Esophagus muscularis mucosa (tissue), 4 donors: ENCODE results near the gene UBE2L6. TPM values are rescaled to one million over a fixed set of nuclear protein-coding genes. Genes with fewer than 3 reads are reported as not detected.

Source experiments
- DNase-seq: peaks from one replicate; pipeline ENCODE4 v3.0.0-alpha.2; 2017; ENCODE audit errors: extremely low spot score
- H3K27ac ChIP-seq, 4 donors: fragments of 200-600 bp; sonication (generic); replicated peaks in 1 of 4; 1 replicate in 3 of 4; 2 replicates in 1 of 4; pipeline ENCODE4 v1.5.1; 2016 to 2019; ENCODE audit warnings: mild to moderate bottlenecking in 1 of 4
- H3K27me3 ChIP-seq, 4 donors: fragments of 200-600 bp; sonication (generic); one replicate each; pipeline versions ENCODE4 v1.5.1 to v1.6.0; 2016 to 2019
- H3K36me3 ChIP-seq, 4 donors: fragments of 200-600 bp; sonication (generic); one replicate each; pipeline ENCODE4 v1.5.1; 2016 to 2019
- H3K4me1 ChIP-seq, 4 donors: fragments of 200-600 bp; sonication (generic); one replicate each; pipeline ENCODE4 v1.5.1; 2016 to 2019
- H3K4me3 ChIP-seq, 4 donors: fragments of 200-600 bp; sonication (generic); 1 replicate in 2 of 4; 2 replicates in 2 of 4; pipeline ENCODE4 v1.5.1; 2016 to 2019; ENCODE audit warnings: mild to moderate bottlenecking in 4 of 4, moderate library complexity in 1 of 4
- H3K9me3 ChIP-seq, 4 donors: fragments of 200-600 bp; sonication (generic); 1 replicate in 3 of 4; 2 replicates in 1 of 4; pipeline ENCODE4 v1.5.1; 2016 to 2019
- CTCF ChIP-seq, 3 experiments: fragments of 200-600 bp in 2 of 3; fragments of 450-650 bp in 1 of 3; sonication (generic) in 2 of 3; IDR thresholded peaks; one replicate each; pipeline ENCODE4 v1.5.1; 2017 to 2019; ENCODE audit warnings: antibody characterized with exemption in 3 of 3, mild to moderate bottlenecking in 2 of 3, moderate library complexity in 1 of 3
- EP300 ChIP-seq: sonication (generic); formaldehyde crosslinking; IDR thresholded peaks from one replicate; pipeline ENCODE4 v1.6.1; 2017; ENCODE audit warnings: antibody characterized with exemption
- POLR2A ChIP-seq: fragments of 450-650 bp; IDR thresholded peaks from one replicate; pipeline ENCODE4 v1.6.1; 2017; ENCODE audit warnings: antibody characterized with exemption, moderate library complexity, mild to moderate bottlenecking, low read depth
- POLR2AphosphoS5 ChIP-seq, 2 donors: sonication (generic); formaldehyde crosslinking; IDR thresholded peaks; one replicate each; pipeline ENCODE4 v1.6.1; 2017; ENCODE audit warnings: antibody characterized with exemption in 2 of 2
- WGBS: methylation state at CpG from one replicate; pipeline ENCODE4 v1.1.5; 2018; 5-methylcytosine and 5-hydroxymethylcytosine counted together
- intact Hi-C: fragments of 100-400 bp; cut with DNase I; formaldehyde crosslinking; loops from one replicate; pipeline ENCODE4 v1.15.1; 2023
- total RNA-seq, 4 donors: library from RNA; depleted of rRNA; stranded (reverse); fragments of >200 nt; gene quantifications; one replicate each; pipeline versions ENCODE4 v1.1.0 to v1.2.1, GENCODE V29; 2016

Gene UBE2L6
- total RNA-seq, 4 donors from 2014 or later = 15.8 to 40.3 (median 32.8) TPM

DNA sequence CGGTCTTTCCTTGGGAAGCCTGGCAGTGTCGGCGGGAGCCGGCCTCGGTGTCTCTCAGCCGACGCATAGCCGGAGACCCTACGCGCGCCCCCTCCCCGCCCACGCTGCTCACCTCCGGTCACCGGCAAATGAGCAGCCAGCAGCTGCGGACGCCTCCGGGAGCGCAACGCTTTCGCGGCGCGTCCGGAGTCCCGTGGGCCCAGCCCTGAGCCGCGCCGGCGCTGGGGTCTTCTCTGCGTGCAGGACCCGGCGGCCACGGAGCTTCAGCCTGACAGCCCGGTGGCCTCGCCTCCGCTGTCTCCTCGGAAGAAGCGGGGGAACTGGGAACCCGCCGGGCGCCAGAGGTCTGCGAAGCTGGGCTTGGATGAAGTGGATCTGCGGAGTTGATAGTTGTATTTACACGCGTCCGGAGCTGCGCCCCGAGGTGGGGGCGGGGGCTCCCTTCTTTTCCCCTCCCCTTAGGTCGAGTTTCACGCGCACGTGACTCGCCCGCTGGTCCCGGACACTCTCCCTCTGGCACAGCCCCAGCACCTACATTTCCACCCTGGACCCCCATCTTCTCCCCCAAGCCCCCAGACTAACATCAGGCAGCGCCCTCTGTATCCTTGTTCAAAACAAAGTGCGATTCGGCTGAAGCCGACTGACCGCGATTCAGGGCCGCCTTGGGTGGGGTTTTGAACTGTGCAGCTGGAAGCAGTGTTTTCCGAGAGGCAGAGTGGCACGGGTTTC, 52.0 kb downstream of the UBE2L6 start, which contains the start of gene SLC43A1:
SLC43A1 (minus strand) TSS at position 371 of the 729 bp plus-strand sequence. CDS start 1,591 bp downstream, outside the sequence.
- peak within 1 kb of the TSS; percentile 82 to 98 (median 91) for H3K4me3 ChIP-seq
- H3K4me1 ChIP-seq = peaks cover 9 to 31% (median 24%) of the 10 kb centered on the region in 4 donors
- H3K36me3 ChIP-seq = peaks cover 0 to 10% (median 3%) of the 10 kb centered on the region in 4 donors
- WGBS = 0% methylated on average over 16 of the region's 66 CpGs
- DNase-seq = peak; percentile 93
- no peaks in the 10 kb centered on the region for H3K9me3 ChIP-seq
- intact Hi-C loops = no loop called here
- H3K27me3 ChIP-seq = no peaks in the 10 kb centered on the region
- TF ChIP-seq POLR2AphosphoS5 (IDR thresholded peaks at IDR 0.05) (peak; percentile 46 to 63), CTCF (IDR thresholded peaks at IDR 0.05) (no peak)
- H3K27ac ChIP-seq = peak within 1 kb of the TSS; percentile 72 to 82 (median 80)

DNA sequence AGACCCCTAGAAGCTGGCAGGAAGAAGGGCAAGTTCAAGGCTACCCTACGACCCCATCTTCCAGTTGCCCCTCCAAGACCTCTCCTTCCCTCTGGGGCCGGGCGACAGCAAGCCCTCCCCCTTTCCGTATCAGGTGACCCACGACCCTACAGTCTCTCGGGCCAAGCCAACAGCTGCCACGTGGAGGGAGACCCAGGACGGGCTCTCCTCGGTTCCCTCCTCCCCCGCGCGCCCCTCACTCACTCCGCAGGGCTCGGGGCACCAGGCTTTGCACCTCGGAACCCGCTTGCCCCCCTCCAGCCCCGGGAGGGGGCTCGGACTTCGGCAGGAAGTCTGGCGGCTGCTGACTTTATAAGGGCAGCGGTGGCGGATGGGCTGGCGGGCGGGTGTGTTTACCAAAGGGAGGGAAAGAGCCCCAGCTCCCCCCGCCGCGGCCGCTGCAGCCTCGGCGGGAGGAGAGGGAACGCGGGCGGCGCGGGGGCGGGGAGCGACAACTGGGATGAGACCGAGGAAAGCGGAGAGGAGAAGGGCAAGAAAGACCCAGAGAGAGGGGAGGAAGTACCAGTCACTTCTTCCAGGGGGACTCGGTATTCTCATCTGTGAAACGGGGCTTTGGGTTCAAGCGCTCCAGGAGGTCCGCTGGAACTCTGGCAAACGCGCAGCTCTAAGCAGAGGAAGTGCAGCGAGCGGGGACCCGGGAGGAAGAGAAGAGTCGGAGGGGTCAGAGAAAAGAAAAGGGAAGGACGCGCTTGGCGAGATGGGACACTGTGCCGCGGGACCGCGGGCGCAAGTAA, 52.7 kb downstream of the UBE2L6 start:
- Histone ChIP-seq H3K27ac (peak overlapping the region; percentile 72 to 82 (median 80)), H3K36me3 (peaks cover 0 to 10% (median 3%) of the 10 kb centered on the region in 4 donors), H3K4me3 (peak overlapping the region; percentile 82 to 98 (median 91)), H3K4me1 (peaks cover 9 to 31% (median 24%) of the 10 kb centered on the region in 4 donors), H3K27me3 (no peaks in the 10 kb centered on the region), H3K9me3 (no peaks in the 10 kb centered on the region)
- WGBS = under 1% methylated on average over 48 of the region's 57 CpGs
- intact Hi-C loops = no loop called here
- peak; percentile 92 for DNase-seq
- TF ChIP-seq POLR2A (no peak), POLR2AphosphoS5 (IDR thresholded peaks at IDR 0.05) (peak in 1 of 2 donors; percentile 20)

GRCh38 chr11:57513911-57514537, 53.4 kb downstream of the UBE2L6 start:
- Histone ChIP-seq H3K4me1 (peaks cover 9 to 31% (median 24%) of the 10 kb centered on the region in 4 donors), H3K9me3 (no peaks in the 10 kb centered on the region), H3K27me3 (no peaks in the 10 kb centered on the region), H3K36me3 (peaks cover 0 to 10% (median 3%) of the 10 kb centered on the region in 4 donors), H3K4me3 (peak overlapping the region; percentile 82 to 98 (median 91)), H3K27ac (peak overlapping the region; percentile 72 to 82 (median 80))
- TF ChIP-seq POLR2AphosphoS5 (IDR thresholded peaks at IDR 0.05) (no peak), POLR2A (no peak), CTCF (IDR thresholded peaks at IDR 0.05) (no peak)
- intact Hi-C loops = no loop called here
- no peak for DNase-seq
- WGBS = 18% methylated on average over 12 of the region's 35 CpGs

DNA sequence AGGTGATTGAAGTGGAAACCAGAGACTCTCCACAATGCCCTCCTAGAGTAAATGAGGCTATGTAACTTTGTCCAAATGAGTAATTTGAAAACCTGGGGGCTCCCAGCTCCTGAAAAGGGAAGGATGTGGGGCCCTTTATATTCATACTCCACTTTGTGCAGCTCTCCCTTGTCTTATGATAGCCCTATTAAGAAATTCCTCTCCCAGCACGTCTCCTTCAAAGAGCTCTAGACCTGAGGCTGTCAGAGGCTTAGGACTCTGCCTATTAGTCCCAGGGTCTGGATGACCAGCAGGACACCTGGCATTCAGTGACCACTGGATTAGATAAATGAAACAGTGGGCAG, 54.0 kb downstream of the UBE2L6 start:
- TF ChIP-seq EP300 = no peak
- no peak for TF ChIP-seq CTCF (IDR thresholded peaks at IDR 0.05)
- TF ChIP-seq POLR2AphosphoS5 (IDR thresholded peaks at IDR 0.05) = no peak
- TF ChIP-seq POLR2A = no peak
- Histone ChIP-seq H3K27ac (peak overlapping the region in 3 of 4 donors; percentile 80 to 82 (median 81)), H3K4me3 (peak overlapping the region in 3 of 4 donors; percentile 82 to 98 (median 95)), H3K9me3 (no peaks in the 10 kb centered on the region), H3K36me3 (peaks cover 0 to 13% (median 4%) of the 10 kb centered on the region in 4 donors), H3K4me1 (peaks cover 9 to 31% (median 24%) of the 10 kb centered on the region in 4 donors), H3K27me3 (no peaks in the 10 kb centered on the region)
- intact Hi-C loops = no loop called here
- 43% methylated on average over 1 of the region's 1 CpG for WGBS
- DNase-seq = no peak
